H1 (cell line): ENCODE data around the gene DDX49. TPM values are rescaled to one million over a fixed set of nuclear protein-coding genes. Genes with fewer than 3 reads are reported as not detected.

Source experiments
- CTCF ChIA-PET: fragments of 300-600 bp; sonication (Branson Sonifier 250); formaldehyde crosslinking; loops from one replicate; lab custom pipeline; 2021; ENCODE audit not compliant: partially characterized antibody; lab: Charles Lee
- POLR2A ChIA-PET: fragments of 300-600 bp; sonication (Branson Sonifier 250); formaldehyde crosslinking; loops from one replicate; lab custom pipeline; 2021; ENCODE audit warnings: inconsistent platforms; ENCODE audit not compliant: partially characterized antibody; lab: Charles Lee
- DNase-seq, 2 experiments: peaks; one replicate each; pipeline versions ENCODE4 v3.0.0 to v3.0.0-alpha.2; 2010 to 2022; ENCODE audit warnings: low spot score in 2 of 2, low read depth in 1 of 2, mixed read lengths in 1 of 2
- FAIRE-seq: peaks from 2 replicates; lab custom pipeline; 2011; peaks lifted over from hg19 to GRCh38; lab: Jason Lieb, UNC
- H2AFZ ChIP-seq: 2 replicates; pipeline ENCODE4 v1.8.1; 2012; ENCODE audit warnings: low read length, inconsistent platforms
- H2AK5ac ChIP-seq: 2 replicates; pipeline ENCODE4 v1.6.1; 2013; ENCODE audit warnings: low read depth, low read length
- H2BK120ac ChIP-seq: replicated peaks from 2 replicates; pipeline ENCODE3; 2013; ENCODE audit warnings: low read depth, low read length, inconsistent platforms
- H2BK12ac ChIP-seq: 2 replicates; pipeline ENCODE4 v1.6.1; 2013; ENCODE audit warnings: low read depth, low read length
- H2BK15ac ChIP-seq: 2 replicates; pipeline ENCODE4 v1.6.1; 2013; ENCODE audit warnings: low read length
- H2BK20ac ChIP-seq: 2 replicates; pipeline ENCODE4 v1.6.1; 2013; ENCODE audit warnings: low read length
- H2BK5ac ChIP-seq: 2 replicates; pipeline ENCODE4 v1.6.1; 2013; ENCODE audit warnings: low read depth, low read length
- H3K14ac ChIP-seq: 2 replicates; pipeline ENCODE4 v1.6.1; 2013; ENCODE audit warnings: inconsistent platforms; ENCODE audit not compliant: insufficient read length
- H3K18ac ChIP-seq: 2 replicates; pipeline ENCODE4 v1.6.1; 2013; ENCODE audit warnings: low read length; ENCODE audit errors: extremely low read depth
- H3K23ac ChIP-seq: 2 replicates; pipeline ENCODE4 v1.6.1; 2013; ENCODE audit warnings: inconsistent platforms; ENCODE audit not compliant: insufficient read length
- H3K23me2 ChIP-seq: 2 replicates; pipeline ENCODE4 v1.6.1; 2013; ENCODE audit warnings: low read depth, low read length
- H3K27ac ChIP-seq: 2 replicates; pipeline ENCODE4 v1.6.1; 2011; ENCODE audit warnings: low read depth, low read length, inconsistent platforms
- H3K27me3 ChIP-seq, 4 experiments: replicated peaks in 1 of 4; 1 replicate in 1 of 4; 2 replicates in 3 of 4; pipeline versions ENCODE4 v1.6.1 to v1.8.1; 2011 to 2013; ENCODE audit warnings: low read length in 3 of 4, mild to moderate bottlenecking in 3 of 4, inconsistent platforms in 2 of 4, mixed read lengths in 2 of 4, moderate library complexity in 1 of 4; ENCODE audit not compliant: control insufficient read depth in 3 of 4, insufficient read depth in 3 of 4; ENCODE audit errors: extremely low read depth in 1 of 4
- H3K36me3 ChIP-seq, 4 experiments: 2 replicates each; pipeline versions ENCODE4 v1.6.1 to v1.8.1; 2011 to 2013; ENCODE audit warnings: mild to moderate bottlenecking in 4 of 4, low read length in 3 of 4, moderate library complexity in 2 of 4, control low read depth in 1 of 4, inconsistent platforms in 1 of 4; ENCODE audit not compliant: insufficient read depth in 4 of 4, control insufficient read depth in 2 of 4
- H3K4ac ChIP-seq: replicated peaks from 2 replicates; pipeline ENCODE3; 2013; ENCODE audit warnings: low read length, low read depth, mixed read lengths, inconsistent platforms; ENCODE audit not compliant: insufficient read length
- H3K4me1 ChIP-seq, 4 experiments: replicated peaks in 1 of 4; 1 replicate in 1 of 4; 2 replicates in 3 of 4; pipeline versions ENCODE4 v1.6.1 to v1.8.1; 2011 to 2013; ENCODE audit warnings: low read length in 3 of 4, inconsistent platforms in 2 of 4, mixed read lengths in 1 of 4; ENCODE audit not compliant: insufficient read depth in 4 of 4, control insufficient read depth in 3 of 4
- H3K4me2 ChIP-seq, 2 experiments: 2 replicates each; pipeline versions ENCODE4 v1.6.1 to v1.8.1; 2011 to 2013; ENCODE audit warnings: low read depth in 2 of 2, low read length in 2 of 2, control low read depth in 1 of 2, inconsistent platforms in 1 of 2, mild to moderate bottlenecking in 1 of 2; ENCODE audit not compliant: insufficient read depth in 1 of 2
- H3K4me3 ChIP-seq, 4 experiments: fragments of 200-600, 300-600 bp in 1 of 4; sonication (generic), shearing (Covaris generic), sonication (Bioruptor Twin) in 1 of 4; 2 replicates each; pipeline versions ENCODE4 v1.5.1 to v1.8.1; 2011 to 2016; ENCODE audit warnings: low read length in 4 of 4, low read depth in 3 of 4, control low read depth in 2 of 4, inconsistent platforms in 2 of 4, mild to moderate bottlenecking in 2 of 4, mixed read lengths in 1 of 4, moderate library complexity in 1 of 4; ENCODE audit not compliant: insufficient read depth in 2 of 4; ENCODE audit errors: extremely low read depth in 1 of 4
- H3K56ac ChIP-seq: replicated peaks from 2 replicates; pipeline ENCODE3; 2013; ENCODE audit warnings: low read depth, mild to moderate bottlenecking, mixed read lengths, low read length, inconsistent platforms; ENCODE audit not compliant: insufficient read length
- H3K79me1 ChIP-seq: 2 replicates; pipeline ENCODE4 v1.6.1; 2013; ENCODE audit warnings: low read depth, low read length, control low read depth
- H3K79me2 ChIP-seq, 2 experiments: 2 replicates each; pipeline versions ENCODE4 v1.6.1 to v1.8.1; 2012 to 2013; ENCODE audit warnings: low read length in 2 of 2, mild to moderate bottlenecking in 2 of 2, inconsistent platforms in 1 of 2; ENCODE audit not compliant: insufficient read depth in 2 of 2, control insufficient read depth in 1 of 2
- H3K9ac ChIP-seq, 4 experiments: replicated peaks in 1 of 4; 1 replicate in 1 of 4; 2 replicates in 3 of 4; pipeline versions ENCODE4 v1.6.1 to v1.8.1; 2011 to 2013; ENCODE audit warnings: low read depth in 3 of 4, low read length in 3 of 4, control low read depth in 2 of 4, mild to moderate bottlenecking in 2 of 4, moderate library complexity in 2 of 4, inconsistent platforms in 1 of 4; ENCODE audit errors: extremely low read depth in 1 of 4
- H3K9me3 ChIP-seq, 2 experiments: 2 replicates each; pipeline versions ENCODE4 v1.6.1 to v1.8.1; 2012 to 2013; ENCODE audit warnings: mild to moderate bottlenecking in 2 of 2, moderate library complexity in 2 of 2, control low read depth in 1 of 2, inconsistent platforms in 1 of 2, low read depth in 1 of 2, low read length in 1 of 2, mixed read lengths in 1 of 2; ENCODE audit not compliant: insufficient read depth in 2 of 2
- H4K20me1 ChIP-seq, 2 experiments: replicated peaks in 1 of 2; 2 replicates each; pipeline versions ENCODE3 to v1.8.1; 2011 to 2013; ENCODE audit warnings: inconsistent platforms in 2 of 2, low read length in 2 of 2, mild to moderate bottlenecking in 1 of 2; ENCODE audit not compliant: insufficient read depth in 2 of 2, control insufficient read depth in 1 of 2
- H4K5ac ChIP-seq: 2 replicates; pipeline ENCODE4 v1.6.1; 2013; ENCODE audit warnings: low read length, low read depth, mixed read lengths, inconsistent platforms; ENCODE audit not compliant: insufficient read length
- H4K8ac ChIP-seq: 2 replicates; pipeline ENCODE4 v1.8.0; 2013; ENCODE audit warnings: mild to moderate bottlenecking, moderate library complexity, low read length, inconsistent platforms; ENCODE audit not compliant: insufficient read depth; ENCODE audit errors: extremely low read depth
- H4K91ac ChIP-seq: replicated peaks from 2 replicates; pipeline ENCODE3; 2013; ENCODE audit warnings: low read length, mixed read lengths, inconsistent platforms; ENCODE audit not compliant: insufficient read length
- BACH1 ChIP-seq: IDR thresholded peaks from 2 replicates; pipeline ENCODE4 v1.6.1; 2012; ENCODE audit warnings: low read length, improper control_type of control experiment
- CTCF ChIP-seq, 3 experiments: IDR thresholded peaks; 1 replicate in 2 of 3; 2 replicates in 1 of 3; pipeline versions ENCODE4 v1.5.1 to v1.6.1; 2011; ENCODE audit warnings: low read length in 3 of 3, mild to moderate bottlenecking in 3 of 3, inconsistent platforms in 2 of 3, low read depth in 1 of 3, moderate library complexity in 1 of 3; ENCODE audit not compliant: insufficient read depth in 1 of 3; ENCODE audit errors: control extremely low read depth in 1 of 3
- EP300 ChIP-seq, 2 experiments: IDR thresholded peaks; 1 replicate in 1 of 2; 2 replicates in 1 of 2; pipeline ENCODE4 v1.6.1; 2011 to 2012; ENCODE audit warnings: low read depth in 2 of 2, low read length in 2 of 2, mild to moderate bottlenecking in 2 of 2, borderline replicate concordance in 1 of 2, inconsistent platforms in 1 of 2, moderate library complexity in 1 of 2
- KDM4A ChIP-seq: IDR thresholded peaks from one replicate; pipeline ENCODE4 v1.7.1; 2012; ENCODE audit warnings: low read depth, mild to moderate bottlenecking, moderate library complexity, low read length, inconsistent platforms; ENCODE audit not compliant: severe bottlenecking
- SAP30 ChIP-seq: fragments of 300-600 bp; sonication (generic); IDR thresholded peaks from 2 replicates; pipeline ENCODE4 v1.7.1; 2012; ENCODE audit warnings: low read length, moderate library complexity, mild to moderate bottlenecking, inconsistent platforms; ENCODE audit not compliant: insufficient read depth, insufficient replicate concordance
- SUZ12 ChIP-seq: fragments of 200-600 bp; sonication (generic); IDR thresholded peaks from 2 replicates; pipeline ENCODE4 v1.6.1; 2012; ENCODE audit warnings: mild to moderate bottlenecking, inconsistent platforms, low read length, moderate library complexity, mixed read lengths
- WGBS, 2 experiments: shearing (Covaris generic) in 1 of 2; methylation state at CpG; one replicate each; pipeline versions ENCODE4 v1.1.6 to v1.1.7; 2013 to 2015; ENCODE audit warnings: low lambda C conversion rate in 2 of 2, mixed read lengths in 2 of 2, inconsistent platforms in 1 of 2, low coverage in 1 of 2, missing lambda C conversion rate in 1 of 2; ENCODE audit not compliant: insufficient replicate concordance in 2 of 2, insufficient coverage in 1 of 2, insufficient read length in 1 of 2; ENCODE audit errors: extremely low coverage in 1 of 2, missing lambda C conversion rate in 1 of 2; 5-methylcytosine and 5-hydroxymethylcytosine counted together
- polyA plus RNA-seq, 7 experiments: library from polyadenylated mRNA; depleted of rRNA in 3 of 7; stranded (reverse) in 5 of 7; unstranded in 2 of 7; fragments of >200 nt in 5 of 7; fragments of 200-250 nt in 2 of 7; gene quantifications; 1 replicate in 5 of 7; 2 replicates in 1 of 7; 4 replicates in 1 of 7; pipeline versions ENCODE4 v1.2.1 to v1.2.3, GENCODE V29; 2011 to 2013; ENCODE audit warnings: missing spikeins in 2 of 7, mixed read lengths in 2 of 7
- total RNA-seq: library from RNA; stranded (reverse); fragmentation: NEBNext Ultra II Directional; extraction: Animal tissue kit (Norgen Biotek cat#: 25700); gene quantifications from 2 replicates; pipeline ENCODE4 v1.2.1, GENCODE V29; 2021

Gene DDX49
- total and polyA plus RNA-seq, 2 of the 8 experiments (the other 6 are each of a cell fraction or from before 2014, with no cell fraction given): 41.3 to 46.5 TPM

GRCh38 chr19:18940769-18941627, 21.5 kb downstream of the DDX49 start, which contains the start of gene HOMER3:
Gene HOMER3 (minus strand): TSS chr19:18941217. CDS start chr19:18938982, 2,235 bp downstream.
- H2BK120ac ChIP-seq: peak within 1 kb of the TSS; percentile 54
- H4K91ac ChIP-seq: peak within 1 kb of the TSS; percentile 83
- no peak for FAIRE-seq
- peak within 1 kb of the TSS; percentile 39 for H3K56ac ChIP-seq
- peak within 1 kb of the TSS; percentile 70 to 80 for H3K4me2 ChIP-seq
- peak within 1 kb of the TSS; percentile 49 for H4K5ac ChIP-seq
- ChIA-PET POLR2A (interaction anchor here (1.0 to 2.2 kb wide), 9 partner anchors 8 to 47 kb away, joined by 3 to 18 read pairs (median 8); partner anchors contain the start of genes COPE and DDX49), CTCF (interaction anchor here (0.8 to 1.4 kb wide), 5 partner anchors 14 to 86 kb away, joined by 3 to 6 read pairs (median 3); no protein-coding TSS in a partner anchor)
- H3K9me3 ChIP-seq: no peaks in the 10 kb centered on the region
- H3K4ac ChIP-seq: no peak within 1 kb of the TSS
- H3K79me1 ChIP-seq: peaks cover 3% of the 10 kb centered on the region; the same call in 1 of the 2 replicates
- H3K9ac ChIP-seq: peak within 1 kb of the TSS in 3 of 4 experiments; percentile 48 to 89 (median 48); a peak in 5 of 7 replicates
- H3K4me3 ChIP-seq: peak within 1 kb of the TSS; percentile 45 to 77 (median 66)
- H3K4me1 ChIP-seq: peaks cover 5 to 18% (median 9%) of the 10 kb centered on the region in 4 experiments
- no peak within 1 kb of the TSS; the same call in 1 of the 2 replicates for H2AK5ac ChIP-seq
- peaks cover 0 to 5% of the 10 kb centered on the region in 2 experiments; a peak in 1 of 4 replicates for H3K79me2 ChIP-seq
- peaks cover 10% of the 10 kb centered on the region; the same call in 1 of the 2 replicates for H3K23me2 ChIP-seq
- peak within 1 kb of the TSS; percentile 52; the same call in 1 of the 2 replicates for H2BK12ac ChIP-seq
- H3K27ac ChIP-seq: no peak within 1 kb of the TSS; the same call in 1 of the 2 replicates
- peaks cover 2 to 15% (median 4%) of the 10 kb centered on the region in 4 experiments; a peak in 4 of 8 replicates for H3K36me3 ChIP-seq
- no peak within 1 kb of the TSS for H3K23ac ChIP-seq
- H2AFZ ChIP-seq: no peak within 1 kb of the TSS
- H3K14ac ChIP-seq: no peak within 1 kb of the TSS
- WGBS, 2 experiments: 9% methylated on average over 8 of the region's 81 CpGs; no CpG with 5 or more reads in 1 of the 2 experiments
- peak within 1 kb of the TSS; percentile 4; the same call in 1 of the 2 replicates for H2BK15ac ChIP-seq
- peak within 1 kb of the TSS; percentile 78 for H4K8ac ChIP-seq
- DNase-seq: peak in 1 of 2 experiments; percentile 85
- no peak within 1 kb of the TSS for H2BK20ac ChIP-seq
- peaks cover 1 to 2% of the 10 kb centered on the region in 2 experiments for H4K20me1 ChIP-seq
- H3K27me3 ChIP-seq: no peaks in the 10 kb centered on the region
- no peak within 1 kb of the TSS for H2BK5ac ChIP-seq
- H3K18ac ChIP-seq: peak within 1 kb of the TSS; percentile 78
- TF ChIP-seq KDM4A (peak; percentile 38), BACH1 (no peak), CTCF (IDR thresholded peaks at IDR 0.05; ENCODE audit: control extremely low read depth in 1 of 3, insufficient read depth in 1 of 3, low read depth in 1 of 3, low read length in 3 of 3) (peak in 2 of 3 experiments; percentile 40 to 42; a peak in 3 of 4 replicates), SAP30 (no peak), EP300 (IDR thresholded peaks at IDR 0.05; ENCODE audit: borderline replicate concordance in 1 of 2, low read depth in 2 of 2, low read length in 2 of 2) (no peak), SUZ12 (no peak)
